RWPE2 (cell line): ENCODE results near the gene PDE3B.
"Not testable (repeated sequence)": the region's sequence is repeated elsewhere in the genome, so short reads cannot be mapped to it uniquely, and the experiment has no call there.

ENCODE experiments used
- ATAC-seq: fragments of 200-7000 bp; cut with Tn5 transposase; 3 replicates; pipeline ENCODE4 v1.9.1; 2021; ENCODE audit warnings: low read depth
- DNase-seq: peaks from one replicate; pipeline ENCODE4 v3.0.0-alpha.2; 2020; ENCODE audit warnings: low spot score
- H3K27ac ChIP-seq: fragments of 450-650 bp; 2 replicates; pipeline ENCODE4 v1.5.1; 2017; ENCODE audit warnings: mild to moderate bottlenecking; ENCODE audit not compliant: poor library complexity, severe bottlenecking
- H3K27me3 ChIP-seq: fragments of 250-450 bp; sonication (Bioruptor Pico); 2 replicates; pipeline ENCODE4 v1.5.1; 2021; ENCODE audit warnings: mild to moderate bottlenecking, moderate library complexity; ENCODE audit not compliant: insufficient read depth, poor library complexity, severe bottlenecking
- H3K36me3 ChIP-seq: fragments of 250-450 bp; sonication (Bioruptor Pico); 2 replicates; pipeline ENCODE4 v1.5.1; 2020; ENCODE audit warnings: low read depth, mild to moderate bottlenecking, moderate library complexity
- H3K4me1 ChIP-seq: fragments of 250-450 bp; sonication (Bioruptor Pico); 2 replicates; pipeline ENCODE4 v1.5.1; 2021; ENCODE audit warnings: mild to moderate bottlenecking, moderate library complexity; ENCODE audit not compliant: insufficient read depth, poor library complexity, severe bottlenecking
- H3K4me3 ChIP-seq: fragments of 250-450 bp; sonication (Bioruptor Pico); 2 replicates; pipeline ENCODE4 v1.5.1; 2021; ENCODE audit warnings: mild to moderate bottlenecking, moderate library complexity; ENCODE audit not compliant: severe bottlenecking
- H3K9me3 ChIP-seq: fragments of 250-450 bp; sonication (Bioruptor Pico); 2 replicates; pipeline ENCODE4 v1.5.1; 2021; ENCODE audit warnings: mild to moderate bottlenecking, moderate library complexity; ENCODE audit not compliant: severe bottlenecking
- TF ChIP-seq, protein P1 (sequence below): fragments of 450-650 bp; IDR thresholded peaks from one replicate; pipeline ENCODE4 v1.5.1; 2017; ENCODE audit warnings: mild to moderate bottlenecking, moderate library complexity; ENCODE audit not compliant: poor library complexity, severe bottlenecking

Gene PDE3B

DNA sequence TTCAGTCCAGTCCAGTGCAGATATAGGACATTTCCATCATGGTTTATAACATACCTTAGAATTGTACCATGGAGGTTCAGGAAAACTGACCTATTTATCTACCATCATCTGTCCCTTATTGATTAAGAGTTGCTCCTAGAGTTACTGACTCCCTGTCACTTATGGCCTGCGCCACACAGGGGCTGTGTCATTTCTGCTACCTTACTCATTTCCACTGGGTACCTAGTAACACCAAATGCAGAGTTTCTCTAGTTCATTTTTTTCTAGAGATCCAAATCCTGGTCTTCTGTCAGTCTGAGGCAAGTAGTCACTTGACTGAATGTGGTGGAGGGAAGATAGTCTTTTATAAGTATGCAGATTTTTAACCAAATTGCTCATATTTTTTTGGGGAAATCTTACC is 59.2 kb downstream of the PDE3B start:
- TF ChIP-seq, protein P1, sequence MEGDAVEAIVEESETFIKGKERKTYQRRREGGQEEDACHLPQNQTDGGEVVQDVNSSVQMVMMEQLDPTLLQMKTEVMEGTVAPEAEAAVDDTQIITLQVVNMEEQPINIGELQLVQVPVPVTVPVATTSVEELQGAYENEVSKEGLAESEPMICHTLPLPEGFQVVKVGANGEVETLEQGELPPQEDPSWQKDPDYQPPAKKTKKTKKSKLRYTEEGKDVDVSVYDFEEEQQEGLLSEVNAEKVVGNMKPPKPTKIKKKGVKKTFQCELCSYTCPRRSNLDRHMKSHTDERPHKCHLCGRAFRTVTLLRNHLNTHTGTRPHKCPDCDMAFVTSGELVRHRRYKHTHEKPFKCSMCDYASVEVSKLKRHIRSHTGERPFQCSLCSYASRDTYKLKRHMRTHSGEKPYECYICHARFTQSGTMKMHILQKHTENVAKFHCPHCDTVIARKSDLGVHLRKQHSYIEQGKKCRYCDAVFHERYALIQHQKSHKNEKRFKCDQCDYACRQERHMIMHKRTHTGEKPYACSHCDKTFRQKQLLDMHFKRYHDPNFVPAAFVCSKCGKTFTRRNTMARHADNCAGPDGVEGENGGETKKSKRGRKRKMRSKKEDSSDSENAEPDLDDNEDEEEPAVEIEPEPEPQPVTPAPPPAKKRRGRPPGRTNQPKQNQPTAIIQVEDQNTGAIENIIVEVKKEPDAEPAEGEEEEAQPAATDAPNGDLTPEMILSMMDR, result no peak
- Histone ChIP-seq H3K9me3 (peaks cover 8% of the 10 kb centered on the region), H3K4me3 (no peak overlapping the region), H3K27me3 (peaks cover 14% of the 10 kb centered on the region), H3K27ac (no peak overlapping the region), H3K4me1 (no peaks in the 10 kb centered on the region), H3K36me3 (no peaks in the 10 kb centered on the region)
- DNase-seq (no peak), ATAC-seq (no peak)

DNA sequence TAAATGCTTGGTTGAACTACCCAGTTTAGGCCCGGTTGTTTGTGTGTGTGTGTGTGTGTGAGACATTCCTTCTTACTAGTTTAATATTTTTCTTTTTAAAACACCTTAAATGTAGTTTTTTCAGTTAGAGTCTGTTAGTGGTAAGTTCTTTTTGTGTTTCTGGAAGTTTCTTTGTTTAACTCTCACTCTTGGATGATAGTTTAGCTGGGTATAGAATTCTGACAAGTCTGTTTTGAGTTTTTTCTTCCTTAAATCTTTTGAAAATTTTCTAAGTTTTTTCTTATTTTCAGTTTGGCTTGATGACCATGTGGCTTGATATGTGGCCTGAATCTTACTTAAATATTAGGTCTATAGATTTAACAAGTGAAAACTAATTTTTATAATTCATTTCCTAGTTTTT is 60.1 kb downstream of the PDE3B start:
- no peak overlapping the region for H3K27ac ChIP-seq
- peaks cover 9% of the 10 kb centered on the region for H3K27me3 ChIP-seq
- no peaks in the 10 kb centered on the region for H3K4me1 ChIP-seq
- no peak overlapping the region for H3K4me3 ChIP-seq
- H3K9me3 ChIP-seq, result peaks cover 8% of the 10 kb centered on the region
- TF ChIP-seq, protein P1, result no peak
- no peak for ATAC-seq
- no peaks in the 10 kb centered on the region for H3K36me3 ChIP-seq
- DNase-seq, result no peak

DNA sequence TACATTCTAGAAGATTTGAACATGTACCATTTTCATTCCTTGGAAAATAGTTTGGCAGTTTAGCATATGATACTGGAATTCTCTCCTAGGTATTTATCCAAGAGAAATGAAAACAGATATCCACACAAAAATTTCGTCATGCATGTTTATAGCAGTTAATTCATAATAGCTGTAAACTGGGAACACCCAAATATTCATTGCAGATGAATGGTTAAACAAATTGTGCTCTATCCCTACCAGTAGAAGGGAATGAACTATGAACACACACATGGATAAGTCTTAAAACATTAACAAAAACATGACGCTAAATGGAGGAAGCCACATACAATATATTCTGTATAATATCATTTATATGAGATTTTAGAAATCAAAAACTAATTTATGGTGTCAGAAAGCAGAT is 61.5 kb downstream of the PDE3B start:
- Histone ChIP-seq H3K4me1 (no peaks in the 10 kb centered on the region), H3K9me3 (peaks cover 8% of the 10 kb centered on the region), H3K27me3 (no peaks in the 10 kb centered on the region), H3K27ac (no peak overlapping the region), H3K4me3 (no peak overlapping the region), H3K36me3 (no peaks in the 10 kb centered on the region)
- no peak for DNase-seq
- TF ChIP-seq, protein P1, result no peak
- no peak for ATAC-seq

DNA sequence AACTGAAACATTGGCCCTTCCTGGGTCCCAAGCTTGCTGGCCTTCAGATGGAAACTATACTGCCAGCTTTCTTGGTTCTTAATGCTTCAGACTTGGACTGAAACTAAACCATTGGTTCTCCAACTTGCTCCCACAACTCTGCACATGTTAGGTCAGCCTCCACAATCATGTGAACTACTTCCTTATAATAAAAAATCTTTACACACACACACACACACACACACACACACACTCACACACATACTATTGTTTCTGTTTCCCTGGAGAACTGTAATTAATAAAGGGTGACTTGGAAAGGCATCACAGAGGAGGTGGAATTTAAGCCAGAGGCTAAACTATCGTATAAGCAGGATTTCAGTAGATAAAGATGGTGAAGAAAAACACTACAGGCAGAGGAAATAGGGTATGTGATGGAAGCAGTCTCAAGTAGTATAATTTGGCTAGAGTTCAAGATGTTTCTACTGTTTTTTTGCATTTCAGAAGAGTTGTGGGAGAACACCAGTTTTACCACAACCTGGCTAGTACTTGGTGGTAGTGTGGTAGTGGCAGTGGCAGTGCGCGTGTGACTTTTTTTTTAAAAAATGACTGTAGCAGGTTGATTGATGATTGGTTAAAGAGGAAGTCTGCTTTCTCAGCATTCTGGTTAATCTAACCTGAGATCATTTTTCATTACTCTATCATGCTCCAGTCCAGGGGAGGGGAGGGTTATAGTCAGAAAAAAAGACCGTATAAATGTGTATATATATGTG is 70.1 kb downstream of the PDE3B start:
- Histone ChIP-seq H3K36me3 (no peaks in the 10 kb centered on the region), H3K4me3 (no peak overlapping the region), H3K4me1 (no peaks in the 10 kb centered on the region), H3K27ac (no peak overlapping the region), H3K27me3 (no peaks in the 10 kb centered on the region), H3K9me3 (no peaks in the 10 kb centered on the region)
- ATAC-seq, result no peak
- TF ChIP-seq, protein P1, result no peak
- no peak for DNase-seq

DNA sequence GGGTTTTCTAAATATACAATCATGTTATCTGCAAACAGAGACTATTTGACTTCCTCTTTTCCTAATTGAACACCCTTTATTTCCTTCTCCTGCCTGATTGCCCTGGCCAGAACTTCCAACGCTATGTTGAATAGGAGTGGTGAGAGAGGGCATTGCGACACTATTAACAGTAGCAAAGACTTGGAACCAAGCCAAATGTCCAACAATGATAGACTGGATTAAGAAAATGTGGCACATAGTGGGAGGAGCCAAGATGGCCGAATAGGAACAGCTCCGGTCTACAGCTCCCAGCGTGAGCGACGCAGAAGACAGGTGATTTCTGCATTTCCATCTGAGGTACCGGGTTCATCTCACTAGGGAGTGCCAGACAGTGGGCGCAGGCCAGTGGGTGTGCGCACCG is 72.1 kb downstream of the PDE3B start:
- H3K4me1 ChIP-seq, H3K27me3 ChIP-seq, ATAC-seq, H3K27ac ChIP-seq, H3K9me3 ChIP-seq, DNase-seq, H3K36me3 ChIP-seq, H3K4me3 ChIP-seq: not testable (repeated sequence)
